Fibroblast of pulmonary artery (primary cell): ENCODE data around the gene MBP.
A peak's percentile ranks its signal among the peaks of the same experiment; 100 is the strongest.

ENCODE experiments used
- DNase-seq: peaks from one replicate; pipeline ENCODE4 v3.0.0-alpha.2; 2010; ENCODE audit warnings: low read depth
- H3K4me3 ChIP-seq: replicated peaks from 2 replicates; pipeline ENCODE4 v1.5.1; 2011; ENCODE audit warnings: low read depth, mild to moderate bottlenecking, control low read depth, low read length, moderate library complexity
- CTCF ChIP-seq: IDR thresholded peaks from 2 replicates; pipeline ENCODE4 v1.5.1; 2011; ENCODE audit warnings: mild to moderate bottlenecking, control low read depth, low read length, inconsistent platforms; ENCODE audit errors: missing control alignments

The MBP gene

GRCh38 chr18:77001041-77001440, 131.5 kb downstream of the MBP start:
- DNase-seq = no peak
- no peak overlapping the region for H3K4me3 ChIP-seq
- no peak for TF ChIP-seq CTCF

- H3K4me3 ChIP-seq = peak overlapping the region; percentile 32
- peak; percentile 99 for TF ChIP-seq CTCF
- DNase-seq = peak; percentile 55
Observed at GRCh38 chr18:77000527-77000926, 132.1 kb downstream of the MBP start.

- no peak overlapping the region for H3K4me3 ChIP-seq
- DNase-seq = no peak
- TF ChIP-seq CTCF = no peak
Observed at GRCh38 chr18:76999077-76999476, 133.5 kb downstream of the MBP start.

GRCh38 chr18:76997951-76998808, 134.4 kb downstream of the MBP start:
- no peak for DNase-seq
- no peak for TF ChIP-seq CTCF
- no peak overlapping the region for H3K4me3 ChIP-seq

GRCh38 chr18:76996429-76996828, 136.2 kb downstream of the MBP start:
- H3K4me3 ChIP-seq = no peak overlapping the region
- no peak for TF ChIP-seq CTCF

GRCh38 chr18:76995896-76996295, 136.7 kb downstream of the MBP start:
- DNase-seq = no peak
- H3K4me3 ChIP-seq = no peak overlapping the region
- no peak for TF ChIP-seq CTCF

More at GRCh38 chr18:76996429-76996828, 136.2 kb downstream of the MBP start:
- no peak for DNase-seq

GRCh38 chr18:76994086-76994654, 138.4 kb downstream of the MBP start:
- no peak overlapping the region for H3K4me3 ChIP-seq
- no peak for TF ChIP-seq CTCF
- no peak for DNase-seq
